GM18499 (cell line): ENCODE measurements around the gene NUP107.
A peak's percentile ranks its signal among the peaks of the same experiment; 100 is the strongest.

ENCODE experiments used
- ATAC-seq: cut with Tn5 transposase; IDR thresholded peaks from one replicate; pipeline ENCODE4 v1.9.1; 2021; ENCODE audit warnings: moderate number of reproducible peaks; ENCODE audit not compliant: insufficient read depth, unreplicated experiment

NUP107 gene

GRCh38 chr12:68733661-68734071, 46.9 kb downstream of the NUP107 start:
- ATAC-seq = no peak

DNA sequence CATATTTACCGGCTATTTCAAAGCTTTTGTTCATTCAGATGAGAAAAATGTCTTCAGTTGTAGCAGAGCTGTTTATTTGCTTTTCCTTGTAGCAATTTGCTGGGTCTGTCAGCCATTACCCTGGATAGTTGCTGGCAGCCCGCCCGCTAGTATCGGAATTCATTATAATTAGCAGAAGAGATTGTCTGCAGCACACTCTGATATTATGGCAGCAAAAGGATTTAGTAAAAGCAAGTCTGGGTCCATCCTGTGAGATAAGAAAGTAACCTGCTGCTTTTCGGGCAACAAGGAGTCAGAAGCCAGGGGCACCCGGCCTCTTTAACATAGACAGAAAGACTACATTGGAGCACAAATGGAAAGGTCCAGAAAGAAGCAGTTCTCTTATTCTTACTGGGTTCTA, 53.1 kb downstream of the NUP107 start:
- ATAC-seq = no peak

- ATAC-seq = no peak
These were observed 56.6 kb downstream of the NUP107 start for GRCh38 chr12:68743356-68743755.

GRCh38 chr12:68745376-68745903, 58.7 kb downstream of the NUP107 start:
- no peak for ATAC-seq

GRCh38 chr12:68745904-68746571, 59.3 kb downstream of the NUP107 start, which contains the start of gene SLC35E3:
SLC35E3 (plus strand) TSS chr12:68746176; CDS start chr12:68746378, 202 bp downstream.
- ATAC-seq = peak; percentile 75

GRCh38 chr12:68746572-68747180, 59.9 kb downstream of the NUP107 start:
- peak; percentile 29 for ATAC-seq

DNA sequence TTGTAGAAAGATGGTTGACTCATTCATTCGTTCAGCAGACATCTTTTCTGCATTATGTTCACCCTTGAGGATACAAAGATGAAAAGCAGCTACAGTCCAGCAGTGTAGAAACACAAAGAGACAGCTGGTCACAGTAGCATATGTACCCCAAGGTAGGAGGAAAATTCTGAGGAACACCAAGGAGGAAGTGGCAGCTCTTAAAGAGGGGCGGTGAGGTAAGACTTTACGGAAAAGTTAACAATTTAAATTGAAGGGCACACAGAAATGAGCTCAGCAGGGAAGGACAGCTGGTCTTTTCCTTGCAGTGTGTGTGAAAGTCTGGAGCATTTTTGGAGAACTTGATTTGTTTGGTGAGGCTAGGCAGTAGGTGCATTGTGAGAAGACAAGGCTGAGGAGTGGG, 62.7 kb downstream of the NUP107 start:
- no peak for ATAC-seq

DNA sequence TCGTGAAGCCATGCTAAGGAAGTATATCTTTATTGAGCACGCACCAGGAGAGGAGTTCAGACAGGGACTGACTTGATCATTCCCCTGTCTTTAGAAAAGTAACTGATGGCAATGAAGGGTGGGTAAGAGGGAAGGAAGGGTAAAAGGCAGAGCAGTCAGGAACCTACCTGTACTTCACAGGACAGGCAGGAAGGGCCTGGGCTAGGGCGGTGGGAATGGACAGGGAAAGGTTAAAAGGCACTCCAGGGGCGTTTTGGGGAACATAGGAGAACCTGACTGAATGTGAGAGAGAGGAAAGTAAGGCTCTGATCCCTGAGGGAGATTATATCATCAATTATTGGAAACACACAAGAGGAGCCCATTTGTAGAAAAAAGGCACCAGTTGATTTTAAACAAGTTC, 63.1 kb downstream of the NUP107 start:
- ATAC-seq = no peak

DNA sequence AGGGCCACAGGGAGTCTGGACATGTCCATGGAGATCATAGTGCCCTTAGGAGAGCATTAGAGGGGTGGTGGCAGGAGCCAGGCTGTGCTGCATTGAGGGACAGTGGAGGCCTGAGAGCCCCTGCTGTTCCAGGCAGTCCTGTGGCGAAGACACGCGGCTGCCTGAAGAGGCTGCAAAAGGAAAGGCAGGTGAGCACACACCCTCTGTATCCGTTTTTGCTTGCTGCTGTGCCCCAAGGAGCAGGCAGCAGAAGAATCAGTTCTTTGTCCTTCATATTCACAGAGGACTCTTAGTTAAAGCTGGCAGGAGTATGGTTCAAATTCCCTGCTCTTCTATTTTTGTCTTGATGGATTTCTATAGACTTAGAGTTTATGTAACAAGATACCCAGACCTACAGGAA, 63.7 kb downstream of the NUP107 start:
- ATAC-seq = no peak

DNA sequence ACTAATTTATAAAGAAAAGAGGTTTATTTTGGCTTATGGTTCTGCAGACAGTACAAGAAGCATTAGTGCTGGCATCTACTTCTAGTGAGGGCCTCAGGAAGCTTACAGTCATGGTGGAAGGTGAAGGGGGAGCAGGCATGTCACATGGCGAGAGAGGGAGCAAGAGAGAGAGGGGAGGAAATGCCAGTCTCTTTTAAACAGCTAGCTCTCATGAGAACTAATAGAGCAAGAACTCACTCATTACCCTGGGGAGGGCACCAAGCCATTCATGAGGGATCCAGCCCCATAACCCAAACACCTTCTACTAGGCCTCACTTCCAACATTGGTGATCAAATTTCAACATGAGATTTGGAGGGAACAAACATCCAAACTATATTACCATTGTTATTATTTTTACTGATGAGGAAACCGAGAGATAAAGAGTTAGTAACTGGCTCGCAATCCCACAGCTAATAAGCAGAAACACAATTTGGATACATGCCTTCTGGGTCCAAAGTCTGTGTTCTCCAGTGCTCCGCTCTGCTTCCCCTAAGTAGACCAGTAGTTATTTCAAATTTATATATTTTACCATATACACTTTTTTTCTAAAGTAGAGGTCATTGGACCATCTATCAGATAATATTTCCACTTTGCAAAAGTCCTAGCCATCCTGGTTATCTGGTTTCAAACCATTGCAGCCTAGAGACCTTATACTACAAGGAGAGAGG, 68.9 kb downstream of the NUP107 start:
- no peak for ATAC-seq

- no peak for ATAC-seq
These were observed 73.1 kb downstream of the NUP107 start for GRCh38 chr12:68759852-68760251.

DNA sequence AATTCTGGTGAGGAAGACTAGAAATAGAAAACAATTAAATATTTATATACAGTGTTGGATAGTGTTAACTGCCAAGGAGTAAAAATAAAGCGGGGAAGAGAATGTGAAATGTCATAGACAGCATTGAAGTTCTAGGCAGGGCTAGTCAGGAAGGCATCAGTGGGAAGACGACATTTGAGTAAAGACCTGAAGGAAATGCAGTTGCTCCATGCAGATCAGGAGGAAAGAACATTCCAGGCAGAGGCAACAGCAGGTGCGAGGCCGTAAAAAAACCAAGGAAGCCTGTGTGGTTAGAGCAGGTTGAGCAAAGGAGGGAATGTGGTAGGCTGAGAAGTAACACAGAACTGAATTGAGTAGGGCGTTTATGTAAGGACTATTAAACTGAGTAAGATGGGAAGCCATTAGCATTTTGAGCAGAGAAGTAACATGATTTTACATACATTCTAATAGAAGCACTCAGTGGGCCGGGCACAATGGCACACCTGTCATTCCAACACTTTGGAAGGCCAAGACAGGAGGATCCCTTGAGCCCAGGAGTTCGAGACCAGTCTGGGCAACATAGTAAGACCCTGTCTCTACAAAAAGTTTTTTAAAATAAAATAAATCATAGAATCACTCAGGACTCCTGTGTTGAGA, 74.1 kb downstream of the NUP107 start:
- no peak for ATAC-seq

DNA sequence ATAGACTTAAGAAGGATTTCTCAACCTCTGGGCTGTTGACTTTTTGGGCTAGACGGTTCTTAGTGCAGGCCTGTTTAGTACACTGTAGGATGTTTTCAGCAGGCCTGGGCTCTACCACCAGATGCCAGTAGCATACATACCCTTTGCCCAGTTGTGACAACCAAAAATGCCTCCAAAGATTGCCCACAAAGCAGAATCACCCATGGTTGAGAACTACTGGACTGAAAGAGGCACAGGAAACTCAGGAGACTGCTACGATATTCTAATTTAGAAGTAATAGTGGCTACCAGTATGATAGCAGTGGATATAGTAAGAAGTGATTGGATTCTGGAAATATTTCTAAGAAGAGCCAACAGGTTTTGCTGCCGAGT, 74.6 kb downstream of the NUP107 start:
- ATAC-seq = no peak

GRCh38 chr12:68761901-68762630, 75.3 kb downstream of the NUP107 start:
- no peak for ATAC-seq

GRCh38 chr12:68762691-68763090, 75.9 kb downstream of the NUP107 start:
- ATAC-seq = no peak

GRCh38 chr12:68765696-68766095, 78.9 kb downstream of the NUP107 start:
- ATAC-seq = no peak

- no peak for ATAC-seq
These were observed 79.9 kb downstream of the NUP107 start for GRCh38 chr12:68766646-68767045.

DNA sequence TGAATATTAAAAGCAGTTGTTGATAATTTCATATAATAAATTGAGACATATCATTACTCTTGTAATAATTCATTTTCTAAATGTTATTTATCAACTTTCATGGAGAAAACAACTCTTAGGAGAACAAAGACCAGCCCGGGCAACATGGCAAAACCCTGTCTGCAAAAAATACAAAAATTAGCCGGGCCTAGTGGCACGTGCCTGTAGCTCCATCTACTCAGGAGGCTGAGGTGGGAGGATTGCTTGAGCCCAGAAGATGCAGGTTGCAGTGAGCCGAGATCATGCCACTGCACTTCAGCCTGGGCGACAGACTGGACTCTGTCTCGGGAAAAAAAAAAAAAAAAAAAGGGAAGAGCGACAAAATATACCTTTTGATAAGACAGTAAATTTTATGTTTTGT, 80.4 kb downstream of the NUP107 start:
- ATAC-seq = no peak

- no peak for ATAC-seq
These were observed 81.7 kb downstream of the NUP107 start for GRCh38 chr12:68768431-68768939.

DNA sequence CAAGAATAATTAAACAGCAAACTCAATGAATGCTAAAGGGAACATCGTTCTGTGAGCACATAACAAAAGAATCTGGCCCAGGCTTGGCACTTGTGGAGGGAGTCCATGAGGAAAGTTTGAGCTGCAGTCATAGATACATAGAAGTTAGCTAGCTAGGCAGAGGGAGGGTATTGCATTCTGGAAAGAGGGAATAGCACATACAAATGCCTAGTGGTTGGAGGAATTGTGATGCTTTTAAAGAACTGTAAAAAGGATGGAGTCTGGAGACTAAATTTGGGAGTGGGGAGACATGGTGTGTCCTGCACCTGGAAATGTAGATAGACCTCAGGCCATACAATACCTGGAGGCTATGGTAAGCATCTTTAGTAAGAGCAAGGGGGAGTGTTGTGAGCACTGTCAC, 83.2 kb downstream of the NUP107 start:
- ATAC-seq = no peak
